Vagina (tissue), 2 donors: ENCODE measurements around the gene TMEM145.

Experiments used
- POLR2AphosphoS5 ChIP-seq, 2 donors: sonication (generic); formaldehyde crosslinking; IDR thresholded peaks; one replicate each; pipeline ENCODE4 v1.9.0; 2017; ENCODE audit warnings: antibody characterized with exemption in 2 of 2, mild to moderate bottlenecking in 2 of 2, low read depth in 1 of 2; ENCODE audit not compliant: insufficient read depth in 1 of 2
- TF ChIP-seq, protein P1 (sequence below), 3 experiments: fragments of 450-650 bp in 2 of 3; fragments of 200-600 bp in 1 of 3; sonication (generic) in 1 of 3; IDR thresholded peaks; one replicate each; pipeline ENCODE4 v1.5.1; 2017 to 2019; ENCODE audit warnings: antibody characterized with exemption in 3 of 3, mild to moderate bottlenecking in 2 of 3, moderate library complexity in 2 of 3

- TF ChIP-seq, protein P1, sequence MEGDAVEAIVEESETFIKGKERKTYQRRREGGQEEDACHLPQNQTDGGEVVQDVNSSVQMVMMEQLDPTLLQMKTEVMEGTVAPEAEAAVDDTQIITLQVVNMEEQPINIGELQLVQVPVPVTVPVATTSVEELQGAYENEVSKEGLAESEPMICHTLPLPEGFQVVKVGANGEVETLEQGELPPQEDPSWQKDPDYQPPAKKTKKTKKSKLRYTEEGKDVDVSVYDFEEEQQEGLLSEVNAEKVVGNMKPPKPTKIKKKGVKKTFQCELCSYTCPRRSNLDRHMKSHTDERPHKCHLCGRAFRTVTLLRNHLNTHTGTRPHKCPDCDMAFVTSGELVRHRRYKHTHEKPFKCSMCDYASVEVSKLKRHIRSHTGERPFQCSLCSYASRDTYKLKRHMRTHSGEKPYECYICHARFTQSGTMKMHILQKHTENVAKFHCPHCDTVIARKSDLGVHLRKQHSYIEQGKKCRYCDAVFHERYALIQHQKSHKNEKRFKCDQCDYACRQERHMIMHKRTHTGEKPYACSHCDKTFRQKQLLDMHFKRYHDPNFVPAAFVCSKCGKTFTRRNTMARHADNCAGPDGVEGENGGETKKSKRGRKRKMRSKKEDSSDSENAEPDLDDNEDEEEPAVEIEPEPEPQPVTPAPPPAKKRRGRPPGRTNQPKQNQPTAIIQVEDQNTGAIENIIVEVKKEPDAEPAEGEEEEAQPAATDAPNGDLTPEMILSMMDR (IDR thresholded peaks at IDR 0.05) = no peak
- TF ChIP-seq POLR2AphosphoS5 (IDR thresholded peaks at IDR 0.05; ENCODE audit: insufficient read depth in 1 of 2, low read depth in 1 of 2) = no peak
Measured at GRCh38 chr19:42280815-42281145, 32.3 kb upstream of the TMEM145 start.
